GM19468 (cell line): Measurements from ENCODE around the gene KLHL29.

Experiments
- ATAC-seq: cut with Tn5 transposase; IDR thresholded peaks from one replicate; pipeline ENCODE4 v1.9.1; 2021; ENCODE audit warnings: mild to moderate bottlenecking, moderate library complexity, moderate number of reproducible peaks; ENCODE audit not compliant: unreplicated experiment; ENCODE audit errors: extremely low read depth

The KLHL29 gene

DNA sequence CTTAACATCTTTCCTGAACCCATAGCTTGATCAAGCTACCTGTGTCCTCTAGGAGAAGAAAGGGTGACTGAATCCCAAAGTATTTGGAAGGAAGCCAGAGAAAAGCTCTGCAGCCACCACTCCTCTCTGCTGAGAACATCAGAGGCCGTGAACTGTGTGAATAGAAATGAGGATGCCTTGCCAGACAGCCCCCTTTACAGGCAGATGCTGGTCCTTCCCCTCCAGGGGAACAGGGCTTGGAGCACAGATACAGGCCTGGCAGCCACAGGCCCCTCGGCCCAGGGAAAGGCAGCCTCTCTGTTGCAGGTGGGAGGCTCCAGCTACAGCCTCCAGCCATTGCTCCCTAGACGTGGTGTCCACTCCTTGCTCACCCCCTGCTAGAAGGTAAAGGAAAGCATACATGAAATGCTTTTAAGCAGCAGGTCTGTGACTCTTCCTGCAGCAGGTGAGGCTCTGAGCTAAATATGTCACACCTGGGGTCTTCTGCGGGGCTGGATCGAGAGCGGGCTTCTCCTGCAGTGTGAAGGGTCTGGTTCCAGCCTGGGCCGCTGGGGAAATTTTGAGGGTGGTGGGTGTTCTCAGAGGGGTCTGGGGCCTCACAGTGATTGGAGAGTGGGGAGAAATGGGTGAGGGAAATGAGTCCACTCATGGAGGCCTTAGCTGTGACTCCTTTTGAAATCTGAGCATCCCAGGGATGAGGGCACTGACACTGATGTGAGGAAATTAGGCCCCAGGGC lies 234.0 kb downstream of the KLHL29 start:
- ATAC-seq: no peak

DNA sequence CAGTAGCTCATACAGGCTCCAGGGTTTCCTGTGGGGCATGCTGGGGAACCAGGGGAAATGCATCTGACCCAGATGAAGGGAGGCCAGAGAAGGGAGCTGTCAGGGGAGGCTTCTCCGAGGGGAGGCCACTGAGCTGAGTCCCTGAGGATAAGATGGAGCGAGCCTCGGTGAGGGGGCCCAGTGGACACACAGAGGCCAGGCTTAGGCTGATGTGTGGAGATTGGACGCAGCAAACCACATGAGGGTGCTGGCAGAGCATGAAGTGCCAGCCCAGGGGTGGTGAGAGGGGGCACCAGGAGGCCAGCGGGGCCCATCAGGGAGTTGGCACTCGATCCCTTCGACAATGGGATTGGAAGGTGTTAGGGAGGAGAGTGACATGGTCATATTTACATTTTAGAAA lies 235.0 kb downstream of the KLHL29 start:
- no peak for ATAC-seq

DNA sequence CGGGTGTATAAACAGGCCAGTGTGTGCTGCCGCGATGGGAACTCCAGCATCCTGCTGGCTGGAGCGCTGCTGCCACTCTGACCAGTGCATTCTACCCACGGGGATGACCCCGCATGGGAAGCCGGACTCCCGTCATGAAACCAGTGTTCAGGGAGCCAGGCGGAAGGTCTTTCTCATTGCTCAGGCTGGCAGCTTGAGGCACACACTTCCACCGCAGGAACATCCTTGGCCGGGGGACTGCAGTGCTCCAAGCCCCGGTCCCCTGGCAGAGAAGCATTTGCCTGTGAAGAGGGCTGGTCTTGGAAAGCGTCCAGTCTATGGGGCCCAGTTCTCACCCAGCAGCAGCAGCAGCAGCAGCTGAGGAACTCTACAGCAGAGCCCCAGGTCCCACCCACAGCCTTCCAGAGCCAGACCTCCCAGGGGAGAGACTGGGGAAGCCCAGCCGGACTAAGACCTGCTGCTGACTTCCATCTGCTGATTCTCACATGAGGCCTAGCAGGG lies 235.9 kb downstream of the KLHL29 start:
- ATAC-seq: no peak

DNA sequence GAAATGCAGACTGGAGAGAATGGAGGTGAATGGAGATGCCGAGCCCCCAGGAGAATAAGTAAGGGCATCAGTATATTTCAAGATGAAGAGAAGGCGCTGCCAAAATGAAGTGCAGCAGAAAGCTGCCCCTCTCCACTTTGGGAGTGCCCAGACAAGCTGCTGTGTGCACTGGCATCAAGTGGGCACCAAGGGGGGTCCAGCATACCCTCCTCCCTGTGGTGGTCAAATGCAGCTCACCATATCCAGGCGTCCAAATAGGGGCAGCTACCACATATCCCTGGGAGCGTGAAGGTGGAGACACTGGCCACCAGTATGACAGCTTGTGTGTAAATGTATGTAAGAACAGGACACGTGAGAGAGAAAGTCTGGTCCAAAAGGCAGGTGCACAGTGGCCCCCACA lies 236.6 kb downstream of the KLHL29 start:
- no peak for ATAC-seq

DNA sequence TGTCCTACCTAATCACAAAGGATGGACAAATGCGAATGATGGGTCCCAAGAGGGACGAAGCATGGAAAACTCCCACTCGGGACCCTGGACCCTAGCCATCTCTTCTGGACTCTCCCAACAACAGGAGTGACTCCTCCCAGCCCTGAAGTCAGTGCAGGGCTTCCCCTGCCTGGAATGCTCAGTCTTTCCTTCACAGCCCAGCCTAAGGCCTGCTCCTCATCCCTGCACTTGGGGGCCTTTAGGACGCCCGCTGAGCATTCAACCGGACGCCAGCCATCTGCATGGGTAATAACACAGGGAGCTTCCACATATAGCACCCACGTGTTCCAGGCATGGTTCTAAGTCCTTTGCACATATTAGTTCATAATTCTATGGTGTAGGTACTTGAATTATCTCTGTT lies 237.5 kb downstream of the KLHL29 start:
- no peak for ATAC-seq

DNA sequence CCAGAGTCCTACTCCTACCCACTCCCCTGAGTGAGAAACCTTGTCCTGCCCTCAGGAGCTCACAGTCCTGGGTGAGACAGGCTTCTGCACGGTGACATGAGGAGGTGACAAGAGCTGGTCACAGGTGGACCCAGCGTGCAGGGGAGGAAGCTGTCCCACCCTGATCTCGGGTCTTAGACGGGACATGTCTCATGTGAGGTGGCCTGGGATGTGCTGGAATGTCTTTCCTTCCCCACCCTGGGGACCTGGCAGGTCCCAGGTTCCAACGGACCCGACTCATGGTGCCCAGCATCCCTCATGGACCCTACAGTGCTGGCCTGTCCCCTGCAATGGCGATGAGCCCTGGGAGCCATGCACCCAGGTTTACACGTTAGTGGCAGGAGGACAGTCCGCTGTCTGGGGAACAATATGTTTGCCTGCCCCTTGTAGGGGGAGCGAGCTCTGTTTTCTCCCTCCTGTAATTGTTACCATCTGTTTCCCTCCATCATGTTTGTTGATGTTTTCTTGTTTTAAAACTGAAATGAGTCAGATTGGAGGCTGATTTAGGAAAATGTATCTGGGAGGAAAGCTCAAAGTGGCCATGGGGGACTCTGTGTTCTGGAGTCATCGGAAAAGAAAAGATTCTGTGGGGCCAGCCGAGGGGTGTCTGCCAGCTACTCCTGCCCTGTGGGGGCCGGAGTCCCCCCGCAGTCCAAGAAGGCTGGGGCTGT lies 238.1 kb downstream of the KLHL29 start:
- ATAC-seq: no peak

DNA sequence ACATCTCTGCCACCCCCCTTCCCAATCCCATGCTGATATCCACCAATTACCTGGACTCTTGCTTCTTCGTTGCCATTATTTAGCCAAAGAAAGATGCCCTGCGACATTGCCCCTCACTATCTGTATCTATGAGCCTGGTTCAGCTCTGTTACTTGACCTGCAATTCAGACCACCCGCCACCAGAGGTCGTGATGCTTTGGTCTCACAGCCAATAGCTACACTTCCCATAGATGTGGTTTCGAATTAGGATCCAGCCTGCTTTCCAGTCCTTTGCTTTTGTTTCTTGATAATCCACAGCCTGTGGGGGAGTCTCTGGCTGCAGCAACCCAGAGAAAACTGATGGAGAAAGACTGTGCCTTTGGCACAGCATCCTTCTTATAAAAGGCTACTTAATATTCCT lies 239.4 kb downstream of the KLHL29 start:
- no peak for ATAC-seq

DNA sequence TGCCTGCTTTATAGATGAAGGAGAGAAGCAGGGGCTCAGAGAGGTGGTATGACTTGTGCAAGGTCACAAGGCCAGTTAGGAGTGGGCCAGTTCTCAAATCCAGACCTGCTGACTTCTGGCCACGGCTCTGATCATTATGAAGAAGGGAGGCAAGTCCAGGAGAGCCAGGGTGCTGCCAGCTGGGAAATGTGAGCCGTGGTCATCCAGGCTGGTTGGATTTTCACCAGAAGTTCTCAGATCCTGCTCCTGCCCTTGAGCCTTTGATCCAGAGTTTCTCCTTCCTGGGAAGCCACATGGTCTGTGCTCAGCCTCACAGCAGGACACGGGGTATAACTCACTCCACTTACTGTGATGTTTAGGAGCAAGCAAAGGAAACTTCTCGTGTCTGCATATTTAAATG lies 239.9 kb downstream of the KLHL29 start:
- ATAC-seq: no peak

DNA sequence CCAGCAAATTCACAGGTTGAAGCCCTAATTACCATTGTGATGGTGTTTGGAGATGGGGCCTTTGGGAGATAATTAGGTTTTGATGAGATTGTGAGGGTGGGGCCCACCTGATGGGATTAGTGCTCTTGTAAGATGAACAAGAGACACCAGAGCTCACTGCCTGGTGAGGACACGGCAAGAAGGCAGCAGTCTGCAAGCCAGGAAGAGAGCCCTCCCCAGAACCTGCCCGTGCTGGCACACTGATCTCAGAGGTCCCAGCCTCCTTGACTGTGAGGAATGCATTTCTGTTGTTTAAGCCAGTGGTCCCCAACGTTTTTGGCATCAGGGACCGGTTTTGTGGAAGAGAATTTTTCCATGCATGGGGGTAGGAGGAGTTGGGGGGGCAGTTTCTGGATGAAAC lies 240.7 kb downstream of the KLHL29 start:
- no peak for ATAC-seq

DNA sequence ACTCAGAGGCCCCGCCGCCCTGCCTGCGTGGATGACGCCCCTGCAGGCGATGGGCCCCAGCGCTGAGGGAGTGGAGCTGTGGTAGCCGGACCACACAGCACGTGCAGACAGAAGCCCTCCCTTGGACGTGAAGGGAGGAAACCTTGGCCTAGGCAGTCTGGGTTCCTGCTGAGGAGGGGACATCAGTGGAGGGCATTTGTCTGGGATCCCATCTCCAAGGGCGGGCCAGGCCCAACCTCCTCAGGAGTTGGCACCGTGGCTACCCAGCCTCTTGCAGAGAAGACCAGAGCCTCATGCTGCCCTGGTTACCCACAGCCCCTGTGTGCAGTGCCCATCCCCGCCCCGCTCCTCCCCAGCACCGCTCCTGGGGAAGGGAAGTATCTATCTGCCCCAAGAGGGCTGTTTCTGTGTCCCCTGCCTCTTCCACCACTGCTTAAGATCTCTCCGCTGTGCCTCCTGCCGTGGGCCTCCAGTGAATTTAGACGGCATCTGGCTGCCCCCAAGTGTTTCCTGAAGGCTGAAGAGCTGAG lies 241.8 kb downstream of the KLHL29 start:
- no peak for ATAC-seq

DNA sequence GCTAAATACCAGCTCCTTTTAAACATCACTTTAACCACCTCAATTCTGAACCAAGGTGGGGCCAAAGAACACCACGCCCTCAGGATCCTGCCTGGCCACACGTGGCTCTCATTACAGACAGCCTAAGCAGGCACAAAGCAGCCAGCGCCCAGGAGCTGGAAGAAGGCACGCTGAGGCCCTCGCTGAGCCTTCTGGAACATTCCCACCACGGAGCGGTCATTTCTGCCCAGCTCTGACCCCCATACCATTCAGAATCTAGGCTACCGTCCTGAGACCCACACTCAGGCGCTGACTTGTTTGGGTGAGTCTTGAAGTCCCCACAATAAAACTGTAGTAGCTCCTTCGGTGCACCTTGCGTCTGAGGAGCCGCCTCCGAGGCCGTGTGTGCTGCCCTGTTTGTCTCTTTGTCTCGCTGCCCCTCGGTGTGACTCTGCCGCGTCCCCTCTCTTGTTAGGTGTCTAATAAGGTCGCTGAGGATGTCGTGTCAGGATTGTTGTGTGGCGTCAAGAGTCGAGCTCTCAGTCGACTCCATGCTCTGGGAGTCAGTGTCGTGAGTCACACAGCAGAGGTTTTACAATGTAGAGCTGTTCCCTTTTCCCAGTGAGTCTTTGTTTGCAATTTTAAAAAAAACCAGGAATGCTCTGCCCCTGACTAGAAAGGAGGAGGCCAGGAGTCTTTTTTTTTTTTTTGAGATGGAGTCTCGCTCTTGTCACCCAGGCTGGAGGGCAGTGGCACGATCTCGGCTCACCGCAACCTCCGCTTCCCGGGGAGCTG lies 242.4 kb downstream of the KLHL29 start:
- no peak for ATAC-seq

DNA sequence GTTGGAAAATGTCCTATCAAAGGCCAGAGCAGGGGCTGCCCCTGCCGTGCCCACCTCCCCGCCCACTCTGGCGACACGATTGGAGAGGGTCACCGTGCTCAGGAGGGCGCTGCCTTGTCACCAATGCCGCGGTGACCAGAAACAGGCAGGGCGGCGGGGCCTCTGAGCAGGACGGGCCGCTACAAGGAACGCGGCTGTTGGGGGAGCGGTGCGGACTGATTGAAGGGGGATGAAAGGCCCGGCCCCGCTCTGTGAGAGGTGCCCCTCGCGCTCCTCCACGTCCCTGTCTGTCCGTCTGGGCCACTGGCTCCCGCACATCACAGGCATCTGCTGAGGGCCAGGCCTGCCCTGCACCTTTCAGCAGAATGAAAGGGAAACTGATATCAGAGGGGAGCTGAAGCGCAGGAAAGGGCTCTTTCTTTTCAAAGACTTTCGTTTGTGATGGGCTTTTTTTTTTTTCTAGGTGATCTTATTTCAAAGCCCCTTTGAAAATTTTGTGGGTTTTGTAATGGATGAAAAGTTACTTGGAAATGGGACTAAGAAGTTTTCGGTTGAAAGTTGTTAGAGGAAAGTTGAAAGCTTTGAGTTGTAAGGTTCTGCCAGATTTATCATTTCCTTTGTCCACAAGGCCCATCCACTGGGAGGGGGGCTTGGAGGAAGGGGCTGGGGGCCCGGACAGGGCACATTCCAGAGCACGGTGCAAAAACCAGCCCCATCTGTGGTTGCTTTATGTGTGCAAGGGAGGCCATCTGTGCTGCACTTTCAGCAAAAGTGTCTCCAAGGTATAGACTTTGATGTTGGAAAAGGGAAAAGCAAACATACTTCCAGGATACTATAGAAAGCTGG lies 244.2 kb downstream of the KLHL29 start:
- no peak for ATAC-seq

DNA sequence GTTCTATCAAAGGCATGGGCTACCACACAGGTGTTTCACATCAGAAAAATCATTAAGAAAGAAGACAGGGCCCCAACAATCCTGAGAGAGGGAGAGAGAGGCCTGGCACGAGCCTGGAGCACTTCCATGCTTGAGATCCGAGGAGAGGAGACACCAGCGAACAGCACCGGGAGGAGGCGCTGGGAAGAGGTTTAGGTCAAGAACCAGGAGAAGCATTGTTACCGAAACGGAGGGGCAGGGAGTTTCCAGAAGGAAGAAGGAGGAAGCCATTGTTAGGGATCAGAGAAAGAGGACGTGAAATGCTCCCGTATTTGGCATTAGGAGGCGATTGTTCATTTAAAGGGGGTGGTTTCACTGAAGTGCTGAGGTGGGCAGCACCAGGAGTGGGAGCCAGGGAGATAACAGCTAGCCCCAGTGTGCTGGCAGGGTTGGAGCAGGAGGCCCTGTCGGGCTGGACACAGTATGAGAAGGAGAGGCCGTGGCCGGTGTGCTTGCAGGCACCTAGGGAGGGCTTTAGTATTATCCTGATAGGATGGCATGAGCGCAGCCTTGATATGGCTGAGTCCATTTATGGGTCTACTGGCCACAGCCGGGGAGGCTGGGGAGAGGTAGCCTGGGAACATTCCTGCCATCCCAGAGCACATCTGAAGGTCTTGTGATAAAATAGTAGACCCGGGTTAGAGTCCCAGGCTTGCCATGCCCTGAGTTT lies 244.9 kb downstream of the KLHL29 start:
- ATAC-seq: no peak

DNA sequence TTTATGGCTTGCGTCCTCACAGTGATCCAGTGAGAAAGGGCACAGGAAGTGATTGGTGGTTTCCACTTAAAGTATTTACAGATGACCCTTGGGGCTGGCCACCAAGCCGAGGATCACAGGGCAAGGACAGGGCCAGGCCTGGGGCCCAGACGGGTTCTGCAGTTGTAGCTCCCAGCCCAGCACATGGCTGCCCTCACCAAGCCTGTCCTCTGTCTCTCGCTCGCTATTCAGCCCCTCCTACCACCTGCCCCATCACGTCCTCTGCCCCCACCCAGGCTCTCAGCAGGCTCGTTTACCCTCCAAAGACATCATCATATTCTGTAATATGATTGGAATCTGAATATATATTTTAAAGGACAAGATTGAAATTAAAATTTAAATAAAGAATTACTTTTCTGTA lies 246.0 kb downstream of the KLHL29 start:
- no peak for ATAC-seq

DNA sequence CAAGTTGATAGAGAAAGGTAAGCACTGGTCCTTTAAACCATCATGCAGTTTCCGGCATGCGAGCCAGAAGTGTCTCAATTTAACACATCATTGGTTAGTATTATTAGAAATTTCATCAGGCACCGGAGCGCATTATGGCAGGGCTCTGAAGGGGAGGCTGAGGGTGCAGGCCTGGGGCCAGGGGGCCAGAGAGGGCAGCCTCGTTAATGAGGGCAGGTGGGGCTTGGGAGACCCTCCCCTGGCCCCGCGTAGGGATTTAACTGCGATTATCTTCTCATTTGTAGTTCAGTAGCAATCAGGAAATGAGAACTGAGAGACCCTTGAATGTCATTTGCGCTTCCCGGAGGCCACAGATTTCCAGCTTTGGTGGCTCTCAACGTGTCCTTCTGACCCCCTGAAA lies 246.4 kb downstream of the KLHL29 start:
- no peak for ATAC-seq

DNA sequence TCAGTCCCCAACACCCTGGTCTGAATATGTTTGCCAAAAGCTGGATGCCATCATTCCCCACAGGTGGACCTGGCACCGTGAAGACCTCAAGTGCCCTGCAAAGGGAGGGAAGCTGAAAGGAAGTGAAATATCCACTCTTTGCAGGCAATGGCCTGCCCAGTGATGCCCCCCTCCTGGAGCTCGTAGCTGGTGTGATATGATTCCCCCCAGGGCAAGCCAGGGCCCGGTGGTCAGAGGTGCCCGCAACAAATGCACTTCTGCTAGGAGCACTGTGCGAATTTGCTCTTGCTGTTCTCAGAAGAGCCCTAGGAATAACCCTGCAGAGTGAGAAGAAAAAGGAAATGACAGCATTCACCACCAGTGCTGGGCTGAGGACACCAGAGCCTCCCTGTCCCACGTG lies 247.4 kb downstream of the KLHL29 start:
- ATAC-seq: no peak

DNA sequence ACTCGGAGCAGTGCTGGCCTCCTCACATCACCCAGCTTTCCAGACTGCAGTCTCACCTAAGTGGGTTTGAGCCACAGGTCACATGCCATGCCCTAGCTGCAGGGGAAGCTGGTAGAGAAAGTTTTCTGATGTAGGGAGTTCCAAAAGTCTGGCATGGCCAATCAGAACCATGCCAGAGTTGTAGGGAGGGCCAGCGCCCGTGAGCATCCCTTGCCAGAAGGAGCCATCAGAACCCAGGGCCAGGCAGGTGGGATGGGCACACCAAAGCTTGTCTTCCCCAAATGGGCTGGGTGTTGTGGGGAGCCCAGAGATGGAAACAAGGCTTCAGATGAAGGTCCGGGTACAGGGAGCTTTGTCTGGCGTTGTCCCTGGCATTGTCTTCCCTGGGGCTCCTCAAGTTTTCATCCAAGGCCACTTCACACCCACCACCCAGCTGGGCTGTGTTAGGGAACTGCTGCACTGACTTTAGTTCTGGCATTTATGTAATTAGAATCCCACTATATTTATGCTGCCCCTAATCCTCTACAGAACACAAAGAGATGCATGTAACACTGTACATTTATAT lies 247.9 kb downstream of the KLHL29 start:
- ATAC-seq: no peak

DNA sequence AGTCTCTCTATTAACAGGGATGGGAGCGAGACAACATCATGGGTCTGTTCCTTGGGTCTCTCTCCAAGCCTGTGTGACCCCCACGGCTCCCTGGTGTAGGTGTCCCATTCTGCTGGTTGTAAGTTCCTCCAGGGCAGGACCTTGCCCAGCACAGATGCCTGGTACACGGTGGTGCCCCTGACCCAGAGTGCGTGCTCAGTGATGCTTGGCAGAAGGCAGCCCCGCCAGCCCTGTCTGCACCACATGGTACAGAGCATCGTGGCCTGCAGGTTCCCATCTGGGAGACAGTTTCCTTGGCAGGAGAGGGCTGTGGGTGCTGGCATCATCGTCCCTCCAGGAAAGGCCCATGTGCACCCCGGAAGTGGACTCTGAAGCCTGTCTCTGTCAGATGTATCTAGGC lies 249.0 kb downstream of the KLHL29 start:
- no peak for ATAC-seq
